ENCODE results near the gene NMT1.
"Not testable (repeated sequence)": the region's sequence is repeated elsewhere in the genome, so short reads cannot be mapped to it uniquely, and the experiment has no call there.

The NMT1 gene

DNA sequence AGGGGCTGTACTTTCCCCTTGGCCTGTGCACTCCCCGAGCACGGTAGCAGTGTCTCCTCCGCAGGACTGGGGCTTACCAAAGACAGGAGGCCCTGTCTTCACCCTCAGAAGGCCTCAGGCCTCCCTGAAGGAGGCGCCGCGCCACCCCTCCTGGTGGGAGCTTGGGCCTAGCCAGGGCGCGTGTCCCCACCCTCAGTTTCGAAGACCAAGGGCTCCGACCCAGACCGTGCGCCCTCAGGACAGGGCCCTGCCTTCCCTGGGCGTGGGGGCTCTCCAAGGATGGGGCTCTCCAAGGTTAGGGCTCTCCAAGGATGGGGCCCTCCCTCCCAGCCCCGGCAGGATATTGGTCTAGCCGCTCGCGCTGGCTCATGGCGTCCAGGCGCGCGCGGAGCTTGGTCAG is 59.4 kb downstream of the NMT1 start:
- ChIA-PET POLR2A (no interaction called here), CTCF (interaction anchor here (3.3 to 11.9 kb wide), 4 partner anchors 10 to 24 kb away, joined by 12 to 123 read pairs (median 29); partner anchors contain the start of genes ACBD4 and PLCD3)
- TF ChIP-seq, protein P1, sequence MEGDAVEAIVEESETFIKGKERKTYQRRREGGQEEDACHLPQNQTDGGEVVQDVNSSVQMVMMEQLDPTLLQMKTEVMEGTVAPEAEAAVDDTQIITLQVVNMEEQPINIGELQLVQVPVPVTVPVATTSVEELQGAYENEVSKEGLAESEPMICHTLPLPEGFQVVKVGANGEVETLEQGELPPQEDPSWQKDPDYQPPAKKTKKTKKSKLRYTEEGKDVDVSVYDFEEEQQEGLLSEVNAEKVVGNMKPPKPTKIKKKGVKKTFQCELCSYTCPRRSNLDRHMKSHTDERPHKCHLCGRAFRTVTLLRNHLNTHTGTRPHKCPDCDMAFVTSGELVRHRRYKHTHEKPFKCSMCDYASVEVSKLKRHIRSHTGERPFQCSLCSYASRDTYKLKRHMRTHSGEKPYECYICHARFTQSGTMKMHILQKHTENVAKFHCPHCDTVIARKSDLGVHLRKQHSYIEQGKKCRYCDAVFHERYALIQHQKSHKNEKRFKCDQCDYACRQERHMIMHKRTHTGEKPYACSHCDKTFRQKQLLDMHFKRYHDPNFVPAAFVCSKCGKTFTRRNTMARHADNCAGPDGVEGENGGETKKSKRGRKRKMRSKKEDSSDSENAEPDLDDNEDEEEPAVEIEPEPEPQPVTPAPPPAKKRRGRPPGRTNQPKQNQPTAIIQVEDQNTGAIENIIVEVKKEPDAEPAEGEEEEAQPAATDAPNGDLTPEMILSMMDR (IDR thresholded peaks at IDR 0.05; ENCODE audit: insufficient read depth, low read length, missing control alignments): no peak
- DNase-seq (ENCODE audit: low read depth, low spot score): no peak
- no peak overlapping the region for H3K4me3 ChIP-seq (ENCODE audit: low read depth, low read length)

DNA sequence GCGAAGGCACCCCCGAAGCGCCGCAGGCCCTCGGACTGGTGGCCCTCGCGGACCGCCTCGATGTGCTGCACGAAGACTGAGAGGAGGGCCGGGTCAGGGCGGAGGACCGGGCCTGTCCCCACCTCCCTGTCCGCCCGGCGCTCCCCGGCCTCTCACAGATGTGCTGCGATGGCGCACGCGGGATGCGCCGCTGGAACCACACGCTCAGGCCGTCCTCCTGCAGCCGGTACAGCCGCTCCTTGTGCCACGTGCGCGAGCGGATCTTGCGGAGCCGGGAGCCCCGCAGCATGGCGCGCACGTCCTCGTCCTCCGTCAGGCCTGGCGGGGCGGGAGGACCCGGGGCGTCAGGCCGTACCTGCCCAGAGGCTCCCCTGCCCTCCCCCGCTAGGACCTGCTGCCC is 59.9 kb downstream of the NMT1 start:
- DNase-seq (ENCODE audit: low read depth, low spot score): no peak
- POLR2A ChIA-PET: no interaction called here
- CTCF ChIA-PET: interaction anchor here (1.3 to 11.9 kb wide), 3 partner anchors 10 to 25 kb away, joined by 6 to 123 read pairs (median 24); partner anchors contain the start of genes ACBD4 and PLCD3
- H3K4me3 ChIP-seq (ENCODE audit: low read depth, low read length): no peak overlapping the region
- TF ChIP-seq, protein P1 (IDR thresholded peaks at IDR 0.05; ENCODE audit: insufficient read depth, low read length, missing control alignments): no peak

DNA sequence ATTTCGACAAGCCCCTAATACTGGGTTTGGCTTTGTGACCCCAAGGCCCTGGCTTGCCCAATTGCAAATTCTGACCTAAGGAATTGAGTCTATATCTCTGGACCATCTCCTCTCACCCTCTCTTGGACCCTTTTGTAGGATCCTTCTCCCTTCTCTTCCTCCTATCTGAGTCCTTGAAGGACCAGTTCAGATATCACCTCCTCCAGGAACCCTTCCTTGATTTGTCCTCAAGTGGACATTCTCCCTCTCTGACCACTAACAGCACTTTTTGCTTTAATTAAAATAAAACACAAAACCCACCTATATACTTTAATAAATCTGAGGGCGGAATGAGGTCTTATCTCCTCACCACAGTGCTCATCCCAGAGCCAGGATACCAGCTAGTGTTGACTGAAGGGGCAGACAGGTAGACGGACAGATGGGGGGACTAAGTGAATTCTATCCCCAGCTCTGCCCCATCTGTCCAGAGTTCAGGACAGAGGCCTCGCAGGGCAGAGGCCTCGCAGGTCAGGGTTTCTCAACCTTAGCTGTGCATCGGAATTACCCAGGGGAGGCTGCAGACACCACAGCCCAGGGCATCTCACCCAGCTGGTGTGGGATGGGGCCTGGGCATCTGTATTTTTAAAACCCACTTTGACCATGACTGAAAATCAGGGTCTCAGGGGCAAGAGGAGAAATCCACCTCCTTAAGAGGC is 62.1 kb downstream of the NMT1 start:
- TF ChIP-seq, protein P1 (IDR thresholded peaks at IDR 0.05; ENCODE audit: insufficient read depth, low read length, missing control alignments): no peak
- no peak for DNase-seq (ENCODE audit: low read depth, low spot score)
- H3K4me3 ChIP-seq (ENCODE audit: low read depth, low read length): no peak overlapping the region
- ChIA-PET POLR2A (interaction anchor here (1.1 kb wide), 1 partner anchor 30 kb away, joined by 3 read pairs; no protein-coding TSS in a partner anchor), CTCF (interaction anchor here (1.1 to 5.1 kb wide), 7 partner anchors 8 to 204 kb away, joined by 5 to 74 read pairs (median 6); partner anchors contain the start of gene ACBD4)

DNA sequence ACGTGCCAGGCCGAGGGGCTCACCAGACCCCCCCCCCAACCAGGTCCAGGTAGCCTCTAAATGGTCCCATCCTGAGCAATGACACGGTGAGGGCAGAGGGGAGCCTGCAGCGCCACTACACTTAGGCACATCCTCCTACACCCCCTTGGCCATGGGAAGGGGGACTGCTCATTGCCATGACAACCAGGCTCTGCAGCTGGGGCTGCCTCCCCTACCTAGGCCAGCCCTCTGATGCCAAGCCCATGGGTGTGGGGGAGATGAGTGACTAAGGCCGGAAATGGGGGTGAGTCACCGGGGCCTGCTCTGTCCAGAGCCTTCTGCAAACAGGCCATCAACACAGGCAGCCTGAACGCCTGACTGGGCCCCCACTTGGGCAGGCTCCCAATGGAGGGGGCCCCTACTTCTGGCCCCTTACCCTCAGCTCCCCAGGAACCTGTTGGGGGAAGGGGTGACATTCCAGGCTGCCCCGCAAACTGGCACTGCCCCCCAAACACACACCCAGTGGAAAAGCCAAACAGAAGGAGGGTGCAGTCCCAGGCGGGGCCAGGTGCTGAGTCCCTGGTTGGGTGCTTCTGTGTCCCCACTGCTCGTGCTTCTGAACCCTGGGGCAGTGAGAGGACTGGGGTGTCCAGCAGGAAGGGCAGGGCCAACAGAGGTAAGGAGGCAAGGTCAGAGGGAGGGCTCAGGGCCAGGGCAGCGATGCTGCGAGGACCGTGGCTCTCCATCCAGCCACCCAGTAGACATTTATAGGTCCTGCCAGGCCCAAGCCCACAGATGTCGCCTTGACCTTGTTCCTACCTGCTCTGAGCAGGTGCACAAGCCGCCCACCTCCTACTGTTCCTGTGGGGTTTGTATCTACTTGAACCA is 63.0 kb downstream of the NMT1 start:
- no peak for DNase-seq (ENCODE audit: low read depth, low spot score)
- ChIA-PET CTCF (interaction anchor here (1.1 to 5.1 kb wide), 7 partner anchors 7 to 205 kb away, joined by 5 to 74 read pairs (median 6); partner anchors contain the start of gene ACBD4), POLR2A (interaction anchor here (1.1 kb wide), 1 partner anchor 31 kb away, joined by 3 read pairs; no protein-coding TSS in a partner anchor)
- TF ChIP-seq, protein P1 (IDR thresholded peaks at IDR 0.05; ENCODE audit: insufficient read depth, low read length, missing control alignments): no peak
- no peak overlapping the region for H3K4me3 ChIP-seq (ENCODE audit: low read depth, low read length)

DNA sequence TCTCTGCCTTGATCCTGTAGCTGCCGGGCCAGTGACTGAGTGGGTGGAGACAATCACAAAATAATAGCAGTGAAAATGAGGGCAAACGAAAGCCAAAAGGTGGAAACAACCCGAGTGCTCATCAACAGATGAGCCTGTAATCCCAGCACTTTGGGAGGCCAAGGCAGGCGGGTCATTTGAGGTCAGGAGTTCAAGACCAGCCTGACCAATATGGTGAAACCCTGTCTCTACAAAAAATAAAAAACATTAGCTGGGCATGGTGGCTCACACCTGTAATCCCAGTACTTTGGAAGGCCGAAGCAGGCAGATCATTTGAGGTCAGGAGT is 63.6 kb downstream of the NMT1 start:
- POLR2A ChIA-PET; H3K4me3 ChIP-seq (ENCODE audit: low read depth, low read length); DNase-seq (ENCODE audit: low read depth, low spot score): not testable (repeated sequence)
- CTCF ChIA-PET: interaction anchor here (0.7 to 5.1 kb wide), 7 partner anchors 10 to 205 kb away, joined by 3 to 74 read pairs (median 6); partner anchors contain the start of gene ACBD4

DNA sequence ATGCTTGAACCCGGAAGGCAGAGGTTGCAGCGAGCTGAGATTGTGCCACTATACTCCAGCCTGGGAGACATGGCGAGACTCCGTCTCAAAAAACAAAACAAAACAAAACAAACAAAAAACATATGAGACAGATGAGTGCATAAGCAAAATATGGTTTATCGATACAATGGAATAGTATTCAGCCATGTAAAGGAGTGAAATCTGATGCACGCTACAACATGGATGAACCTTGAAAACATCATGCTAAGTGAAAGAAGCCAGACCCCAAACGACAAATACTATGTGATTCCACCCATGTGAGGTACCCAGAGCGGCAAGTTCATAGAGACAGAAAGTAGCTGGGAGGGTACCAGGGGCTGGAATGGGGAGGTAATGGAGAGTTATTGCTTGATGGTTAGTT is 64.4 kb downstream of the NMT1 start:
- ChIA-PET POLR2A (no interaction called here), CTCF (interaction anchor here (0.7 to 5.1 kb wide), 4 partner anchors 10 to 31 kb away, joined by 3 to 74 read pairs (median 9); partner anchors contain the start of gene ACBD4)
- no peak overlapping the region for H3K4me3 ChIP-seq (ENCODE audit: low read depth, low read length)
- no peak for DNase-seq (ENCODE audit: low read depth, low spot score)
- TF ChIP-seq, protein P1 (IDR thresholded peaks at IDR 0.05; ENCODE audit: insufficient read depth, low read length, missing control alignments): no peak
